Activated T-helper 1 cell treated with anti-CD3 and anti-CD28 coated beads, Interleukin-2, amount 50 U/mL, for 16 hours (primary cell): ENCODE data around the gene GAB2.
"Not testable (repeated sequence)": the region's sequence is repeated elsewhere in the genome, so short reads cannot be mapped to it uniquely, and the experiment has no call there.

Experiments used
- DNase-seq, 2 donors: peaks; one replicate each; pipeline ENCODE4 v3.0.0-alpha.2; 2020; ENCODE audit warnings: low read depth in 1 of 2, low spot score in 1 of 2

Gene GAB2, protein sequence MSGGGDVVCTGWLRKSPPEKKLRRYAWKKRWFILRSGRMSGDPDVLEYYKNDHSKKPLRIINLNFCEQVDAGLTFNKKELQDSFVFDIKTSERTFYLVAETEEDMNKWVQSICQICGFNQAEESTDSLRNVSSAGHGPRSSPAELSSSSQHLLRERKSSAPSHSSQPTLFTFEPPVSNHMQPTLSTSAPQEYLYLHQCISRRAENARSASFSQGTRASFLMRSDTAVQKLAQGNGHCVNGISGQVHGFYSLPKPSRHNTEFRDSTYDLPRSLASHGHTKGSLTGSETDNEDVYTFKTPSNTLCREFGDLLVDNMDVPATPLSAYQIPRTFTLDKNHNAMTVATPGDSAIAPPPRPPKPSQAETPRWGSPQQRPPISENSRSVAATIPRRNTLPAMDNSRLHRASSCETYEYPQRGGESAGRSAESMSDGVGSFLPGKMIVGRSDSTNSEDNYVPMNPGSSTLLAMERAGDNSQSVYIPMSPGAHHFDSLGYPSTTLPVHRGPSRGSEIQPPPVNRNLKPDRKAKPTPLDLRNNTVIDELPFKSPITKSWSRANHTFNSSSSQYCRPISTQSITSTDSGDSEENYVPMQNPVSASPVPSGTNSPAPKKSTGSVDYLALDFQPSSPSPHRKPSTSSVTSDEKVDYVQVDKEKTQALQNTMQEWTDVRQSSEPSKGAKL

DNA sequence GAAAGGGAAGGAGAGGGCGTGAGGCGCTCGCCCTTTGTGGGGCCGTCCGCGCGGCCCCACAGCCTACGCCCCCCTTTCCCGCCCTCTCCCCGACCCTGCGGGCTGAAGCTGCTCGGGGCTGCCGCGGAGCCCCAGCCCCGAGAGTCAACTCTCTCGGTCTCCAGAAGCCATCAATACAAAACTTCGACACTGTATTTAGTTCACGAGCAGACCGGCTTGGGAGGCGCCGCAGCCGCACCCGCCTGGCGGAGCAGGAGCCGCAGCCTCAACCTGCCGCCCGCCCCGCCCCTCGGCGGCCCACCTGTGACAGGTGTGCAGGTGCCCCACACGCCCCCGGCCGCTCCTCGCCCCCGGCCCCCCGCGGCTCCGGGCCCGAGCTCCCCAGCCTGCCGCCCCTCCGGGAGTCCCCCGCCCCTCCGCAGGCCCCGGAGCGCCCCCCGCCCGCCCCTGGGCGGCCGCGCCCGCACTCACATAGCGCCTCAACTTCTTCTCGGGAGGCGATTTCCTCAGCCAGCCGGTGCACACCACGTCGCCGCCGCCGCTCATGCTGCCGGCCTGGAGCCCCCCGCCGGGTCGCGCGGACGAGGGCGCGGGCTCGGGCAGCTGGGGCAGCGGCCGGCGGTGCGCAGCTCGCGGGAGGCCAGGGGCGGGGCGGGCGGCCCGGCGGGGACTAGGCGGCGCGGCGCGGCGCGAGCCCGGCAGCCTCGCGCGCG, at the start of gene GAB2:
Gene GAB2 (minus strand): TSS at position 646 of the 713 bp plus-strand sequence. CDS start 100 bp downstream, at position 546.
- DNase-seq = no peak

DNA sequence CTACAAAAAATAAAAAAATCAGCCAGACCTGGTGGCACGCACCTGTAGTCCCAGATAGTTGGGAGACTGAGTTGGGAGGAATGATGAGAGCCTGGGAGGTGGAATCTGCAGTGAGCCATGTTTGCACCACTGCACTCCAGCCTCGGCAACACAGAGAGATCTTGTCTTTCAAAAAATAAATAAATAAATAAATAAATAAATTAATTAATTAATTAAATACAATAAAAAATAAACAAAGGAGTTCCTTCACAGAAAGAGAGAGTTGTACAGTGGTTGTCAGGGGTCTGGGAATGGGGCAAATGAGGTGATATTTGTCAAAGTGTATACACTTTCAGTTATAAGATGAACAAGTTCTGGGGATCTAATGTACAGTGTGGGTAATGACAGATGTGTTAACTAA, 49.8 kb upstream of the GAB2 start:
- no peak for DNase-seq

DNA sequence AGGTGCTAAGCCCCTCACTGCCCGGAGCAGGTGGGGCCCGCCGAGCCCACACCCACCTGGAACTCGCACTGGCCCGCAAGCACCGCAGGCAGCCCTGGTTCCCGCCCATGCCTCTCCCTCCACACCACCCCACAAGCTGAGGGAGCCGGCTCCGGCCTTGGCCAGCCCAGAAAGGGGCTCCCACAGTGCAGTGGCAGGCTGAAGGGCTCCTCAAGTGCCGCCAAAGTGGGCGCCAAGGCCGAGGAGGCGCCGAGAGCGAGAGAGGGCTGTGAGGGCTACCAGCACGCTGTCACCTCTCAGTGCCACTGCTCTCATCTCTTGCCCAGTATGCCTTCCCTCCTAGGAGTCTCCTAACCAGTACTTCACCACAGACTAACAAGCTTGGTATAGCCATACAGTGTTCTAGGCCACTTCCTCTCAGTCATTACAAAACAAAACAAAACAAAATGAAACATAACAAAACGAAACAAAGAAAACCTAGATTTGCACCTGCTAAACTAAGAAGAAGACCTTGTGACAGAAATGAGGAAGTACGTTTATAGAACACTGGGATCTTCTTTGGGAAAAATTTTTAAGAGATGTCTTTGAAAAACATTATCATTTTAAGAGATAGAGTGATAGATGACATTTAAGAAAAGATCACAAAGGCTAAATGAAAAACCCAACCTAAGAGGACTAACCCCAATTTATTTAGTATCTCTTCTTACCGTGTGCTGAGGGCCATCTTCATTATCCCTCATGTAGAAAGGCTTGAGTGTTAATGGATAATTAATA, 47.7 kb upstream of the GAB2 start:
- DNase-seq = no peak

DNA sequence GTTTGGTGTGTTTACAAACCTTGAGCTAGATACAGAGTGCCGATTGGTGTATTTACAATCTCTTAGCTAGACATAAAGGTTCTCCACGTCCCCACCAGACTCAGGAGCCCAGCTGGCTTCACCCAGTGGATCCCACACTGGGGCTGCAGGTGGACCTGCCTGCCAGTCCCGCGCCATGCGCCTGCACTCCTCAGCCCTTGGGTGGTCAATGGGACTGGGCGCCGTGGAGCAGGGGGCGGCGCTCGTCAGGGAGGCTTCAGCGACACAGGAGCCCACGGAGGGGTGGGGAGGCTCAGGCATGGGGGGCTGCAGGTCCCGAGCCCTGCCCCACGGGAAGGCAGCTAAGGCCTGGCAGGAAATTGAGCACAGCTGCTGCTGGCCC, 47.2 kb upstream of the GAB2 start:
- DNase-seq = not testable (repeated sequence)

DNA sequence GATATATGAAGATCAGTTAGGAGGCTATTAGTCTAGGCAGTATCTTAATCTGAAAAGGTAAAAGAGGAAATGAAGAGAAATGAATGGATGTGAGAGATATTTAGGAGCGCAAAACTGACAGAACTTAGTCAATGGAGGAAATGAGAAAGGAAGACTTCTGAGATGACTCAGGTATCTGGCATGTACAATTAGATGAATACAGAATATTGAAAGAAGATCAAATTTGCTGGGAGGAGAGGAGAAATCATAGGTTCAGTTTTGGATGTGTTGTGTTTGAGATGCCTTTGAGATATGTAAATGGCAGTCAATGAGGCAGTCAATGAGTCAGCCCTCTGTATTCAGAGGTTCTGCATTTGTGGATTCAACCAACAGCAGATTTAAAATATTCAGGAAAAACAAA, 42.9 kb upstream of the GAB2 start:
- DNase-seq = no peak

DNA sequence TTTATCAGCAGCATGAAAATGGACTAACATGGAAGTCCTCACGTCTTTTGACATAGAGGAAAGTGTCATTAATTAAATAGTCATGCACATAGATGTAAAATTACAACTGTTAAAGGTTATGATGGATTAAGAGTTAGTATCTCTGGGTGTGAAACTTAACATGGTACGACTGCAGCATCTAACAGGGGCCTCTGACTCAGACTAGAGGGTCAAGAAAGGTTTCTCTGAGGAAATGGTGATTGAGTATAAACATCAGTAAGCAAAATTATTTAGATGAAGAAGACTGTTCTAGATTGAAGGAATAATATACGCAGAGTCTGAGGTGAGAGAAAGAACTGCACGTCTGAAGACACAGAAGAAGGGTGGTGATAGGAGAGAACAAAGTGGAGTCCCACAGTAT, 42.1 kb upstream of the GAB2 start:
- DNase-seq = no peak

DNA sequence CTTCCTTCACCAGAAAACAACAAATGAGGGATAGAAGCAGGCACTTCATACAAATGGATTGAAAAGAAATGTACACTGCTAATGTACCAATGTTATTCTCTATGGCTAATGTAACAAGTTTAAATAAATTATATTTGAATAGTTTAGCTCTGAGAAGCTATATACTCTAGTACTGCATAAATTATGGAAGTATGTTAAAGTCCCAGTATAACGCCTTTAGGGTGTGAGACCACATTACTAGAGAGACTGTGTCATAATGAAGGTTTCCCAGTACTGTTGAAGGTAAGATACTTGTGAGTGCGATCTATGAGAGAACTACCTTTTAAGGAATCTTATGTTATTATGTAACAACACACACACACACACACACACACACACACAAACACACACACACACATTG, 39.8 kb upstream of the GAB2 start:
- DNase-seq = no peak

DNA sequence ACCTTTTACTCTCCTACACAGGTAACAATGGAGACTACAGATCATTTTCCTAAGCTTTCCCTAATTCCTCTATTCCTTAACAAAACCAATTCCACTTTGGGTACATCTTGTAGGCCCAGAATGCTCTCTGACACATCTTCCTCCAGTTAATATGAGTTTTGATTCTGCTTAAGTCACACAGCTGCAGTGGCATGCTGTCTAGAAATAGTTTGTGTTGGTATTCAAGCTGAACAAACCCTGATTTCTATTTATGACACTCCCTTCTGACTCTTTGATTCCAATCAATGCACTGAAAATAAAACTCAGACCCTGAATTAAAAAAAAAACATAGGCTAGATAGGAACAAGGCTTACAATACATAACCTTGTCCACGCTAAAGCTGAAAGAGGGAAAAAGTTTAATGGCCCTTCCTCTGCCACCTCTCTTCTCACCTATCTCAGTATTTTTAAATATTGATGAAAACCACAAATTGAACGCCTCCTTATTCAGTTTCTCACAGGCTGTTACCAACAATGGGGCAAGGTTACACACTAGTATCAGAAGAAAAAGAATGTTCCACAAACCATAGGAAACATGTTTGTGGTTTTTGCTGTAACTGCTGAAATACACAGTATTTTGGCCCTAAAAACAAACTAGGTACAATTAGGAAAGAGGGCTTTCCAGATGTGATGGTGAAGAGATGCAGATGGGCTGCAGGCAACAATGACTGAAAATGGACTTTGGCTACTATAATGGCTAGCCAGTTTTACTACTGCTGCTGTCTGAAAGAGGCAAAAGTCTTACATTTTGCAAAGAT, 35.7 kb upstream of the GAB2 start:
- DNase-seq = no peak

DNA sequence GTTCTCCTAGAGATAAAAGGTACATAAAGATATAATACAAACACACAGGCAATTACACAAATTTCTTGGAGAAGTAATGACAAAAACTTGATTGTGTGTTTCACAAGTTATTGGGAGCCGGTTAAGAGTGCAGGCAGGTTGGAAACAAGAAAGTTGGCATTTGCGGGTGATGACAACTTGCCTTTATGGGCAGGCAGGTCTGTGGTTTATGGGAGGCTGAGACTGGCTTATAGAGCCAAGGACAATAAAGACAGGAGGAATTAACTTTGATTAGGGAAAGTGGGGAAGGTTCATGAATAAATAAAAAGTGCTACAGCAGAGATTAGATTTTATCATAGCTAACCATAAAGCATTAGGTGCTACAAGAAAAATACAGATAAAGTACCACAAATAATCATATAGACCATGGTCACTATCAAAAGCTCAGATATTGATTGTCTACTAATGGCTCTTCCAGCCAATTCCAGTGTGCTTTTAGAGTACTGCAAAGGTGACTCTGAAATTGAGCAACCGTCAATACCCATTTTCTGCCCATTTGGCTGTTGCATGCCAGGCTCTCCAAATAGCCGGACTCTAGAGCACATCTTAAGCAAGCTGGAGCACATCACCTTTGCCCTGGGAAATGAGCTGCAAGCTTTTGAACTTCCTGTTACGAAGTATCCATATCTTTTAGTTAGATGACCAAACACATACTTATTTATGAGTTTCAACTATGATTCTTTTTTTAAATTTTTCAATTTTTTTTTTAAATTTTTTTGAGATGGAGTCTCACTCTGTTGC, 33.9 kb upstream of the GAB2 start:
- DNase-seq = no peak

DNA sequence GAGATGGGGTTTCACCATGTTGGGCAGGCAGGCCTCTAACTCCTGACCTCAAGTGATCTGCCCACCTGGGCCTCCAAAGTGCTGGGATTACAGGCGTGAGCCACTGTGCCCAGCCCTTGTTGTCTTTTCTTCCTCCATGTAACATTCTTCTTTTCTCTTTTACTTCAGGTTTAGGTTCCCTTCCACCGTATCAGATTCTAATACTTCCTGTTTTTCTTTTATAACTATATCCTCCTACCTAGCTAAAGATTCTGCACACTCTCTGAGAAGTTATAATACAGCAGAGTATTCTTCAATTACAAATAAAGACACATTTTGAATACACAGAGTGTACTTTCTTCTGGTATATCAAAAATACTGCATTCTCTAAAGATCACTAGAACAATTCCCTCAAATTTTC, 33.2 kb upstream of the GAB2 start:
- no peak for DNase-seq

DNA sequence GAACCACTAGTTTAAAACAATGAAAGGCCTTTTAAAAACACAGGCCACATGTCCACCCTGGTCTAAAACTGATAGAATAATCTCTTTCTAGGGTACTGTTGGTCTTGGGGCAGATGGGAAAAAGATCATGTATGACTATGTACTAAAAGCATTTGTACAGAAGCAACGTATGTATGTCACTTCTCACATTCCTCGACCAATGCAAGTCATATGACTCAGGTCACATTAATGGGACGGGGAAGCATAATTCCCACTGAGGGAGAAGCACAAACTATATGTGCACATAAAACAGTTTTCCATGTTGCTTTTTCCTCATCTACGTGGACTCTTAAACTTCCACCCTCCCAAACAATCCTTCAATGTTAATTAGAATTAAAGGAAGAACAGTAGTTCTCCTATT, 32.2 kb upstream of the GAB2 start:
- no peak for DNase-seq

DNA sequence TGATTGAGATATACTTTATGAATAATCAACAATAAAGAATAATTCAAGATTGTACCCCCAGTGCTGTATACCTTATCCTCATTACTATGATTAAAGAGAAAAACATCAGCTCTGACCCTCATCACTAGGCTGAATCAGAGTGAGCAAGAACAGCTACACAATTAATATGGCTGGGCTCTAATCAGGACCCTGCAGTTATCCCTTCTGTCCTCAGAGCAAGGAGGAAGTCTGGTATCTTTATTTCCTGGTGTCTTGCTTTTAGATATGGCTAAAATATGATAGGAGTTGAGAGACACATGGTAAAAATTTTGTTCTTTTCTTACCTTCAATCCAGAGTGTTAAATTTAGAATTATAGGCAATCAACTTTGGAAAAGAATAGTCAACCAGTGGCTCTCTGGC, 28.6 kb upstream of the GAB2 start:
- no peak for DNase-seq

DNA sequence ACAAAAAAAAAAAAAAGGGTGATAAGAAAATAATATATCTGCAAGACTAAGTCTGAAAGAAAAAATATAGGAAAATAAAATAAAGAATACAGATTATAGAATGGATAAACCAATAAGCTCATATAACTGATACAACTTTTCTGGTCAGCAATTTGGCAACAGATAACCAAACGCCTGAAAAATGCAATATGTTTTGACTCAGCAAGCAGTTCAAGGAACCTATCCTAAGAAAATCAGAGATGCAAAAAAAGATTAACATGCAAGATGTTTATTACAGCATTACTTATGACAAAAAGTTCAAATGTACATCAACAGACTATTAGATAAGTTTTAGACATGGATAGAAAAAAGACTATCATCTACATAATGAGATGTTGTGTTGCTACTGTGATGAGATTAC, 27.1 kb upstream of the GAB2 start:
- no peak for DNase-seq

DNA sequence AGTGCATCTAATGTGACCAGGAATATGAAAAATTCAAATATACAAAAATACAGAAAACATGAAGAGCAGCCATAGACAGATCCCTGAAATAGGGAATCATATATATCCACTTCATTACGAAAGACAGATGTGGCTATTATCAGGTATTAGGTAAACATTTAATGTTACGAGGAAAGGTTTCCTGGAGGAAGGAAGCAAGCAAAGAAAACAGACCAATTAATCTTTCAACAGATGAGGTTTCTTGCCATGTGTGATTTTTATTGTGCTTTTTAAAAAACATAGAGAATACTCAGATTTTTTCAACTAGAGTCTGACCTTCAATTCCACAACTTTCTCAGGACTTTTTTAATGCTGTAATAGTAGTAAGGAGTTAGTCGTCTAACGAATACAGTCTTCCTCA, 24.3 kb upstream of the GAB2 start:
- no peak for DNase-seq

DNA sequence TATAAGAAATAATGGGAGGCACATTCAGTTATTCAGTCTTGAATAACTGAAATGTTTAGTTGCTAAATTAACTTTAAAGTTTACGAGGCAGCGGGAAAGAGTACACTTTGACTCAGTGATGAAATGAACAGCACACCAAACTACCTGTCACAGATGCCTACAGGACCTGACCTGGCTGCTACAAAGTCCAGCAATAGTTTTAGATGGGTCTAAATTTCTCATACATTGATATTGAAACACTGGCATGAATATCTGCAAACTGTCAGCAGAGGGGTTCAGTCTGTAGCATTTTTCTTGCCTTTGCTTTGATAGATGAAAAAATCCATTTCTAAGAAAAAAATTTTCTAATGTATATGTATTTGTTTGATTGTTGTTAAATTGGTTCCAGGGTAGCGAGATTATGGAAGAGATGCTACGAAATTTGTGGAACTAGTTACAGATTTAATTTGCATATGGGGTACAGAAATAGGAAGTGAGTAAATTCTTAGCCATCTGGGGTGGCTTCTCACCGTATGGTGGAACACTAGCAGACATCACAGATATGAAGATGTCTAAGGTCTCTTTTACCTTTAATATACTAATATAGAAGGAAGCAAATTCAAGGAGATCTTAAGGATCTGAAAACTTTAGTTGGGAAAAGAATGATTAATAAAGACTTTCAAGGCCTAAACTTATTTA, 20.8 kb upstream of the GAB2 start:
- DNase-seq = no peak

DNA sequence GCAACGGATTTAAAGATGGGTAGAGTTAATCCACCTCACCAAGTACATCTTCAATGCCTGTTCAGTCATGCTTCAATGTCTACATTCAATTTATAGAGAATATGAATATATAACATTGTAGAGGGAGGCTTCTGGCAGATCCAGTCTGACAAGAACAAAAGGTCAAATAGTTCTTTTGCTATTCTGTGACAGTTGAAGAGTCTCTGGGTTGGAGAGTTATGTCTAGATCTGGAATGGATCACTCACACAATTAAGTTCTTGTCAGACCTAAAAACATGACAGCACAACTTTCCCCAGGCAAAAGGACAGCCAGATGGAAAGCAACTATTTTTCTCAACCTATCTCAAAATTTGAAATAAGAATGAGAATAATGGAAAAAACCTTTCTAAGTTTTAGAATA, 15.3 kb upstream of the GAB2 start:
- DNase-seq = no peak

DNA sequence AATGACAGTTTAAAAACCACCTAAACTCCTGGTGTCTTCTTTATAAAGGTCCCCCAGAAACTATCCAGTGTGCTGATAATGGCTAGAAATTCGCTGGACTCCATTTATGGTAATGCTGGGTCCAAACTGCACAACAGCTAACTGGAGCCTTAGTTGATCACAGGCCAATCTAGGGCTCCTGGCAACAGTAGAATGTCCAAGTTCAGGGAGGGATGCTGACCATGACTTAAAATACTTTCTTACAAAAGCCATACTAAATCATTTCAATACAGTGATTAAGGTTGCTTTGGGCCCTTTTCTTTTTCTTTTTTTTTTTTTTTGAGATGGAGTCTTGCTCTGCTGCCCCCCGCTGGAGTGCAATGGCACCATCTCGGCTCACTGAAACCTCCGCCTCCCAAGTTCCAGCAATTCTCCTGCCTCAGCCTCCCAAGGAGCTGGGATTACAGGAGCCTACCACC, 14.5 kb upstream of the GAB2 start:
- DNase-seq = no peak

DNA sequence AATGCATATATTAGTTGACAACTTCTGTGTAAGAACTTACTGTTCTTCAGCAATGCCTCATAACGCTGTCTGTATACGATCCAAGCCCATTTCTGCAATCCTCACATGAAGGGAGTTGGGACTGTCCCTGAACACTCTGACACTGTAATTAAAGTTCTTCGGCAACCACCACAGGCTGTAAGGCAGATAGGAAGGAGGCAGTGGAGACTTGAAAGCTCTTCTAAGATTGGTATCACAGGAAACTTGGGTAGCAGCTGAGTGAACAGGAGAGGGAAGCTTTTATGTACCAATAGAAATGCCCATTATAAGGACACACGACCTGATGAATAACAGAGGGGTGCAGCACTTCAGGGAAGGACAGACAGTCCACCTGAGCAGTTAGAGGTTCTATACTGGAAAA, 12.0 kb upstream of the GAB2 start:
- no peak for DNase-seq

DNA sequence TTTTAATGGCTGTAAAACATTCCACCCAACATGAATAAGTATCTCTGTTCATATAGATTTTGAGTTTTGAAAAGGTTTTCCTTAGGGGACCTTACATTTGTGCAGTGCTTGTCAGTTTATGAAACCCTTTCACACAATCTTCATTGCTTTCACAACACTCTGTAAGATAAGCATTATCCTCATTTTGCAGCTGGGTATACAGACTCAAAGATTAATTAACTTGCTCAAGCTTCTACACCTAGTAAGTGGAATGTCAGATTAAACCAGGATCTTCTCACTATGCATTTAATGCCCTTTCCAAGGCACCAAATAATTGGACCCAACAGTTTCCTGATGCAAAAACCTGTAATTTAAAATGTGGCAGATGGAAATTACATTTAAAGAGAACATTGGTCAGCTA, 11.6 kb upstream of the GAB2 start:
- DNase-seq = no peak
